OCI-LY1 (cell line): ENCODE results near the gene MIX23.

Source experiments
- H2AFZ ChIP-seq: fragments of 200-600 bp; sonication (generic), shearing (Covaris generic); 2 replicates; pipeline ENCODE4 v1.6.0; 2014; ENCODE audit warnings: antibody characterized with exemption, mild to moderate bottlenecking, low read length
- H3F3A ChIP-seq: fragments of 200-600 bp; sonication (generic), shearing (Covaris generic); 2 replicates; pipeline ENCODE4 v1.6.0; 2014; ENCODE audit warnings: mild to moderate bottlenecking, antibody characterized with exemption, low read length, moderate library complexity; ENCODE audit not compliant: insufficient read depth
- H3K27ac ChIP-seq: fragments of 200-600 bp; sonication (generic); 2 replicates; pipeline ENCODE4 v1.5.1; 2014; ENCODE audit warnings: low read length, mixed run types, mild to moderate bottlenecking, low read depth; ENCODE audit not compliant: poor library complexity, severe bottlenecking
- H3K27me3 ChIP-seq: fragments of 200-600 bp; sonication (generic); 2 replicates; pipeline ENCODE4 v1.6.0; 2014; ENCODE audit warnings: antibody characterized with exemption, mild to moderate bottlenecking, low read length, moderate library complexity; ENCODE audit not compliant: insufficient read depth
- H3K36me3 ChIP-seq: fragments of 200-600 bp; sonication (generic); 2 replicates; pipeline ENCODE4 v1.6.1; 2014; ENCODE audit warnings: mild to moderate bottlenecking, antibody characterized with exemption, low read length, moderate library complexity, mixed read lengths; ENCODE audit not compliant: insufficient read depth
- H3K4me1 ChIP-seq: fragments of 200-600 bp; sonication (generic); 2 replicates; pipeline ENCODE4 v1.5.1; 2014; ENCODE audit warnings: mild to moderate bottlenecking, low read length, moderate library complexity; ENCODE audit not compliant: insufficient read depth, severe bottlenecking
- H3K4me2 ChIP-seq: fragments of 200-600 bp; sonication (generic), shearing (Covaris generic); 2 replicates; pipeline ENCODE4 v1.6.1; 2014; ENCODE audit warnings: low read length
- H3K4me3 ChIP-seq: fragments of 200-600 bp; sonication (generic); 2 replicates; pipeline ENCODE4 v1.5.1; 2014; ENCODE audit warnings: low read length, low read depth, mild to moderate bottlenecking, mixed read lengths; ENCODE audit not compliant: poor library complexity, severe bottlenecking
- H3K79me2 ChIP-seq: fragments of 200-600 bp; shearing (Covaris generic); 2 replicates; pipeline ENCODE4 v1.6.1; 2016; ENCODE audit warnings: mixed run types, low read length, mixed read lengths; ENCODE audit not compliant: insufficient read depth
- H3K9ac ChIP-seq: fragments of 200-600 bp; sonication (generic), shearing (Covaris generic); 2 replicates; pipeline ENCODE4 v1.6.1; 2014; ENCODE audit warnings: mild to moderate bottlenecking, low read length, mixed read lengths
- H3K9me2 ChIP-seq: fragments of 200-600 bp; sonication (generic), shearing (Covaris generic); 2 replicates; pipeline ENCODE4 v1.6.1; 2014; ENCODE audit warnings: low read depth, mild to moderate bottlenecking, low read length, mixed read lengths
- H3K9me3 ChIP-seq: fragments of 200-600 bp; shearing (Covaris generic); 2 replicates; pipeline ENCODE4 v1.6.1; 2014; ENCODE audit warnings: low read length, mixed read lengths
- H4K20me1 ChIP-seq: fragments of 200-600 bp; sonication (generic), shearing (Covaris generic); 2 replicates; pipeline ENCODE4 v1.6.0; 2016; ENCODE audit warnings: mild to moderate bottlenecking, low read length; ENCODE audit not compliant: insufficient read depth
- EZH2 ChIP-seq: fragments of 200-600 bp; sonication (generic), shearing (Covaris generic); IDR thresholded peaks from 2 replicates; pipeline ENCODE4 v1.8.0; 2017; ENCODE audit warnings: borderline replicate concordance, mixed run types, mild to moderate bottlenecking, antibody characterized with exemption, low read length, moderate library complexity, mixed read lengths
- TF ChIP-seq, protein P1 (sequence below): fragments of 200-600 bp; sonication (generic), shearing (Covaris generic); IDR thresholded peaks from 2 replicates; pipeline ENCODE4 v1.5.1; 2017; ENCODE audit warnings: mild to moderate bottlenecking, antibody characterized with exemption, low read length, moderate library complexity, mixed read lengths

MIX23 gene

GRCh38 chr3:122324871-122325323, 58.1 kb downstream of the MIX23 start, which contains the start of gene CSTA:
Gene CSTA, plus strand, starts transcription at chr3:122325248. Its CDS starts 45 bp downstream, at chr3:122325293.
- no peak within 1 kb of the TSS for H3K27ac ChIP-seq
- no peaks in the 10 kb centered on the region for H3K36me3 ChIP-seq
- H3K9ac ChIP-seq = no peak within 1 kb of the TSS
- no peaks in the 10 kb centered on the region for H4K20me1 ChIP-seq
- H3K9me3 ChIP-seq = peaks cover 4% of the 10 kb centered on the region; the same call in 1 of the 2 replicates
- no peaks in the 10 kb centered on the region for H3K9me2 ChIP-seq
- no peaks in the 10 kb centered on the region for H3K27me3 ChIP-seq
- no peak within 1 kb of the TSS for H3K4me2 ChIP-seq
- no peak within 1 kb of the TSS for H2AFZ ChIP-seq
- no peak within 1 kb of the TSS for H3K4me3 ChIP-seq
- no peaks in the 10 kb centered on the region for H3K79me2 ChIP-seq
- H3F3A ChIP-seq = no peaks in the 10 kb centered on the region
- no peak for TF ChIP-seq EZH2
- no peaks in the 10 kb centered on the region for H3K4me1 ChIP-seq

DNA sequence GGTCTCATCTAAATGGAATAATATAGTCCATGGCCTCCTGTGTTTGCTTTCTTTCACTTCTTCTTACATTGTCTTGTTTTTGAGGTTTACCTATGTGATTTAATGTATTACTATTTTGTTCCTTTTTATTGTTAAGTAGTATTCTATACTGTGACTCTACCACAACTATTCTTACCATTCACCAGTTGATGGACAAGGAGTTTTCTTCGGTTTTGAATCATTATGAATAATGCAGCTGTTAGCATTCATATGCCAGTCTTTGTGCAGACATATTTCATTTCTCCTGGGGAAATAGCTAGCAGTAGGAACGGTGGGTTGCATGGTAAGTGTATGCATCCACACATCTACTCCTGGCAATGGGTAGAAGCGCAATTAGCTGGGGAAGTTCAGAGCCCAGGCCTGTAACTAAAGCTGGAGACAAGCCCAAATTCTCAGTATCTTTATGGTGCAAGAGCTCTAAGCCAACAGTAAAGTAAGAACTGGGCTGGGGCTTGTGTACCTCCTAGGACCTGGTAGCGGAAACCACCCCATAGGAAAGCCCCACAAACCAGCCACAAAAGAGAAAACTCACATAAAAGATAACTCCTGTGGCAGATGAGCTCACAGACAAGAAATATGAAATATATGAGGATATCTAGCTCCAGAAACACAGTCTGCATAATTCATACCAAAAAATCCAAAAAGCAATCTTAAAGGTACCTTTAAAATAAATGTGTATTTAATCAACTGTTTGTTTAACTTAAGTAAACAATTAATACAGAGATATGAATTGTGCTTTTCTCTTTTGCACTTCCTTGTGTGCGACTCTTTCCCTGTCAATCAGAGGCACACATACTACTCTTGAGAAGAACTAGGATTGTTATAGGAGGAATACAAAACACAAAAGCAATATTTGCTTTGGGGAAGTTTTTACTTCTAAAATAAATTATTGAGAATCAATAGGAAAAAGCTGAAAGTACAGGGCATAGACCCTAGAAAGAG, 60.6 kb downstream of the MIX23 start:
- H3F3A ChIP-seq = no peaks in the 10 kb centered on the region
- no peak overlapping the region for H3K27ac ChIP-seq
- H3K4me3 ChIP-seq = no peak overlapping the region
- no peaks in the 10 kb centered on the region for H3K36me3 ChIP-seq
- H3K9ac ChIP-seq = no peak overlapping the region
- H3K9me2 ChIP-seq = no peaks in the 10 kb centered on the region
- no peaks in the 10 kb centered on the region for H4K20me1 ChIP-seq
- H3K79me2 ChIP-seq = no peaks in the 10 kb centered on the region
- no peak for TF ChIP-seq EZH2
- TF ChIP-seq, protein P1, sequence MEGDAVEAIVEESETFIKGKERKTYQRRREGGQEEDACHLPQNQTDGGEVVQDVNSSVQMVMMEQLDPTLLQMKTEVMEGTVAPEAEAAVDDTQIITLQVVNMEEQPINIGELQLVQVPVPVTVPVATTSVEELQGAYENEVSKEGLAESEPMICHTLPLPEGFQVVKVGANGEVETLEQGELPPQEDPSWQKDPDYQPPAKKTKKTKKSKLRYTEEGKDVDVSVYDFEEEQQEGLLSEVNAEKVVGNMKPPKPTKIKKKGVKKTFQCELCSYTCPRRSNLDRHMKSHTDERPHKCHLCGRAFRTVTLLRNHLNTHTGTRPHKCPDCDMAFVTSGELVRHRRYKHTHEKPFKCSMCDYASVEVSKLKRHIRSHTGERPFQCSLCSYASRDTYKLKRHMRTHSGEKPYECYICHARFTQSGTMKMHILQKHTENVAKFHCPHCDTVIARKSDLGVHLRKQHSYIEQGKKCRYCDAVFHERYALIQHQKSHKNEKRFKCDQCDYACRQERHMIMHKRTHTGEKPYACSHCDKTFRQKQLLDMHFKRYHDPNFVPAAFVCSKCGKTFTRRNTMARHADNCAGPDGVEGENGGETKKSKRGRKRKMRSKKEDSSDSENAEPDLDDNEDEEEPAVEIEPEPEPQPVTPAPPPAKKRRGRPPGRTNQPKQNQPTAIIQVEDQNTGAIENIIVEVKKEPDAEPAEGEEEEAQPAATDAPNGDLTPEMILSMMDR = no peak
- H3K4me2 ChIP-seq = no peak overlapping the region
- peaks cover 4% of the 10 kb centered on the region; the same call in 1 of the 2 replicates for H3K9me3 ChIP-seq
- no peaks in the 10 kb centered on the region for H3K4me1 ChIP-seq
- H2AFZ ChIP-seq = no peak overlapping the region
- H3K27me3 ChIP-seq = no peaks in the 10 kb centered on the region

GRCh38 chr3:122318620-122319019, 64.4 kb downstream of the MIX23 start:
- Histone ChIP-seq H3K4me1 (no peaks in the 10 kb centered on the region), H3K9ac (no peak overlapping the region), H3K4me2 (no peak overlapping the region), H3F3A (no peaks in the 10 kb centered on the region), H3K27ac (no peak overlapping the region), H3K27me3 (peaks cover 5% of the 10 kb centered on the region; the same call in 1 of the 2 replicates), H3K9me3 (peaks cover 4% of the 10 kb centered on the region; the same call in 1 of the 2 replicates), H2AFZ (no peak overlapping the region), H4K20me1 (no peaks in the 10 kb centered on the region), H3K36me3 (no peaks in the 10 kb centered on the region), H3K4me3 (no peak overlapping the region), H3K9me2 (no peaks in the 10 kb centered on the region), H3K79me2 (no peaks in the 10 kb centered on the region)
- no peak for TF ChIP-seq EZH2
- TF ChIP-seq, protein P1 = no peak
